Measurements from ENCODE around the gene ZRANB2. TPM values are rescaled to one million over a fixed set of nuclear protein-coding genes. Genes with fewer than 3 reads are reported as not detected.

The ZRANB2 gene
- total and polyA plus RNA-seq, 9 of the 15 experiments (the other 6 are each of a cell fraction or from before 2014, with no cell fraction given), result 80.8 to 264 (median 157) TPM

- no peak for TF ChIP-seq CEBPZ (IDR thresholded peaks at IDR 0.05; ENCODE audit: borderline replicate concordance, low read depth, low read length)
- no peak for TF ChIP-seq RHOXF2B (CRISPR knock-in tag; conservative IDR thresholded peaks at IDR 0.05)
- TF ChIP-seq TARDBP (IDR thresholded peaks at IDR 0.05), result no peak
- no peak for TF ChIP-seq ARID4B (CRISPR knock-in tag; IDR thresholded peaks at IDR 0.05)
- TF ChIP-seq EP300 (IDR thresholded peaks at IDR 0.05; ENCODE audit: low read length), result peak; percentile 59
- peak; percentile 97 for TF ChIP-seq GABPA (tag; conservative IDR thresholded peaks at IDR 0.05; ENCODE audit: low read depth)
- no peak for TF ChIP-seq KDM2B (CRISPR knock-in tag; IDR thresholded peaks at IDR 0.05)
- TF ChIP-seq HMGN3 (IDR thresholded peaks at IDR 0.05; ENCODE audit: borderline replicate concordance, extremely low read depth, insufficient read length, low read depth, low read length), result no peak
- TF ChIP-seq MED1 (CRISPR knock-in tag; IDR thresholded peaks at IDR 0.05; ENCODE audit: borderline replicate concordance), result no peak
- TF ChIP-seq MAX (CRISPR knock-in tag; IDR thresholded peaks at IDR 0.05), result no peak
- TF ChIP-seq ZNF124 (CRISPR knock-in tag; IDR thresholded peaks at IDR 0.05), result no peak
- peak; percentile 53; the same call in 1 of the 2 replicates for TF ChIP-seq ELF4 (CRISPR knock-in tag; IDR thresholded peaks at IDR 0.05)
- no peak for TF ChIP-seq ZNF398 (CRISPR knock-in tag; IDR thresholded peaks at IDR 0.05)
- TF ChIP-seq SRSF3 (IDR thresholded peaks at IDR 0.05; ENCODE audit: insufficient read depth, low read length), result no peak
- peak; percentile 92 for TF ChIP-seq ZZZ3 (IDR thresholded peaks at IDR 0.05)
- TF ChIP-seq PHB (CRISPR knock-in tag; IDR thresholded peaks at IDR 0.05), result no peak
- TF ChIP-seq SAFB (IDR thresholded peaks at IDR 0.05; ENCODE audit: borderline replicate concordance, low read depth, low read length), result no peak
- no peak for TF ChIP-seq CHCHD3 (CRISPR knock-in tag; IDR thresholded peaks at IDR 0.05)
Observed at GRCh38 chr1:71080739-71081696, at the start of gene ZRANB2 (continued).

Data from K562 (cell line).